Activated T-cell treated with anti-CD3 and anti-CD28 coated beads, Interleukin-2, amount 50 U/mL, for 24 hours (primary cell): ENCODE measurements around the gene ITGA2B.
A peak's percentile ranks its signal among the peaks of the same experiment; 100 is the strongest.
"Not testable (repeated sequence)": the region's sequence is repeated elsewhere in the genome, so short reads cannot be mapped to it uniquely, and the experiment has no call there.

Experiments
- DNase-seq: peaks from one replicate; pipeline ENCODE4 v3.0.0-alpha.2; 2020
- H3K27ac Mint-ChIP-seq: 2 replicates; pipeline ENCODE4 v1.8.0; 2020; ENCODE audit warnings: mild to moderate bottlenecking, mixed read lengths
- H3K27me3 Mint-ChIP-seq: 2 replicates; pipeline ENCODE4 v1.8.0; 2020; ENCODE audit warnings: mixed read lengths
- H3K36me3 Mint-ChIP-seq: 2 replicates; pipeline ENCODE4 v1.8.0; 2020; ENCODE audit warnings: low read depth, mixed read lengths
- H3K4me1 Mint-ChIP-seq: 2 replicates; pipeline ENCODE4 v1.8.0; 2020; ENCODE audit warnings: low read depth, mixed read lengths
- H3K4me3 Mint-ChIP-seq: 2 replicates; pipeline ENCODE4 v1.8.0; 2020; ENCODE audit warnings: mild to moderate bottlenecking, moderate library complexity, mixed read lengths
- H3K9me3 Mint-ChIP-seq: 2 replicates; pipeline ENCODE4 v1.8.0; 2020; ENCODE audit warnings: mixed read lengths

The ITGA2B gene

DNA sequence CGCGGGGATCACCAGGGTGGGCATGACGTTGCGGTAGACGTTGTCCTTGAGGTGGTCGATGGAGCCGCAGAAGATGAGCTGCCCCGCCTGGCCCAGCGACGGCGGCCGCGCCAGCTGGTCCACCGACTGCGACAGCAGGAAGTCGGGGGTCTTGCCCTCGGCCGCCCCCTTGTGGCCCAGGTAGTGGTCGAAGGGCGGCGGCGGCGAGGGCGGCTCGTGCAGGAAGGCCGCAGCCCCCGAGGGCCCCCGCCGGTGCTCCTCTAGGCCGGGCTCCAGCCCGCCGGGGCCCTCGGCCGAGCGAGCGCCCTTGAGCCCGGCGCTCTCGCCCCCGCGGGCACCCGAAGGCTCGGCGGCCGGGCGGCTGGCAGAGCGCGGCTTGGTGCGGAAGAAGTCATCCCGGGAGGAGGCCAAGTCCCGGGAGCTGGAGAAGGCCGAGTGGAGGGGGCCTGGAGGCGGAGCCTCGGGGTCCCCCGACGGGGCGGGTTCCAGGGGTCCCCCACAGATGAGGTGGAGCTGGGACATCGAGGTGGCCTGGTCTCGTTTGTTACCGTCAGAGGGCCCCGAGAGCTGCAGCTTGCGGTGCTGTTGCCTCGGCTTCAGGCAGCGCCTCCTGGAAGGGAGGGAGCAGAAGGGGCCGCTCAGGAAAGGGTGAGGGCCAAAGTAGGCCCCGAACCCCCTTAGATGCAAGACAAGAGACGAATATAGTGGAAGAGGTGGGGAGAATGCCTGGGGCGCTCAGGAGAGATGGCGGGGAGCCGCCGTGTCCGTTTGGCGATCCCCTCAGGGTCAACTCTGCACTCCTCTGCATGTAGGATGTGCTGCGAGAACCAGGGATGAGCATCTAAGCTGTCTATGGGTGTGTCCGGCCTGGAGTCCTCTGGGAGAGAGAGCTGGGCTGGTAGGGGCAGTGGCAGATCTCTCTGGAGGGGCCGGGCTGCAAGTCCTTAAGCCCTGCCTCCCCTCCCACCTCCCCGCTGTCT is 34.6 kb downstream of the ITGA2B start:
- Mint-ChIP-seq H3K27ac (no peak overlapping the region), H3K4me1 (peaks cover 4% of the 10 kb centered on the region), H3K27me3 (peaks cover 5% of the 10 kb centered on the region), H3K9me3 (no peaks in the 10 kb centered on the region), H3K36me3 (peaks cover 13% of the 10 kb centered on the region), H3K4me3 (peak overlapping the region; percentile 59)
- peak; percentile 73 for DNase-seq

DNA sequence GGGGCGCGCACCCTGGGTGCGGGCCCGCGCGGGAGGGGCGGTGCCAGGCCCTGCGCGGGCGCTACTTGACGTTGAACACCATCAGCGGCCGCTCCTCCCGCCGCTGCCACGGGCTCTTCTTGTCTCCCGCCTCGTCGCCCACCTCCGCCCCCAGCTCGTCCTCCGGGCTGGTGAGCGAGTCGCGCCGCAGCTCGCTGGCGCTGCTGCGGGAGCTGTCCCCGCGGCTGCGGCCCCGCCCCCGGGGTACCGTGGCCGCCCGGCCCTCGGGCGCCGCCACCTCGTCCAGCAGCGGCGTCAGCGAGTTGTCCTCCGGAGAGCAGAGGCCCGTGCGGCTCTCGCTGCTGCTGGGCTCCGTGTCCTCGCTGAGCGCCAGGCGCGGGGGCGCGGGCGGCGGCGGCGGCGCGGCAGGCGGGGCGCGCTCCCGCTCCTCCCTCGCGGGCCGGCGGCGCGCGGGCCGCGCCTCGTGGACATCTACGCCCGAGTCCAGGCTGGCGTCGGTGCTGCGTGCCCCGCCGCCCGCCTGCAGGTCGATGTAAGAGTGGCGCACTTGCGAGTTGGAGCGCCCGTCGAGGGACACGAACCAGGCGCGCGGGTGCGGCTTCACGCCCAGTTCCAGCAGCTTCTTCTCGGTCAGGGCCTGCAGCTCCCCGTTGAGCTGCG is 35.6 kb downstream of the ITGA2B start:
- DNase-seq: peak; percentile 54
- Mint-ChIP-seq H3K36me3 (peaks cover 13% of the 10 kb centered on the region), H3K27me3 (peaks cover 5% of the 10 kb centered on the region), H3K4me1 (peaks cover 4% of the 10 kb centered on the region), H3K4me3 (peak overlapping the region; percentile 38), H3K27ac (no peak overlapping the region), H3K9me3 (no peaks in the 10 kb centered on the region)

DNA sequence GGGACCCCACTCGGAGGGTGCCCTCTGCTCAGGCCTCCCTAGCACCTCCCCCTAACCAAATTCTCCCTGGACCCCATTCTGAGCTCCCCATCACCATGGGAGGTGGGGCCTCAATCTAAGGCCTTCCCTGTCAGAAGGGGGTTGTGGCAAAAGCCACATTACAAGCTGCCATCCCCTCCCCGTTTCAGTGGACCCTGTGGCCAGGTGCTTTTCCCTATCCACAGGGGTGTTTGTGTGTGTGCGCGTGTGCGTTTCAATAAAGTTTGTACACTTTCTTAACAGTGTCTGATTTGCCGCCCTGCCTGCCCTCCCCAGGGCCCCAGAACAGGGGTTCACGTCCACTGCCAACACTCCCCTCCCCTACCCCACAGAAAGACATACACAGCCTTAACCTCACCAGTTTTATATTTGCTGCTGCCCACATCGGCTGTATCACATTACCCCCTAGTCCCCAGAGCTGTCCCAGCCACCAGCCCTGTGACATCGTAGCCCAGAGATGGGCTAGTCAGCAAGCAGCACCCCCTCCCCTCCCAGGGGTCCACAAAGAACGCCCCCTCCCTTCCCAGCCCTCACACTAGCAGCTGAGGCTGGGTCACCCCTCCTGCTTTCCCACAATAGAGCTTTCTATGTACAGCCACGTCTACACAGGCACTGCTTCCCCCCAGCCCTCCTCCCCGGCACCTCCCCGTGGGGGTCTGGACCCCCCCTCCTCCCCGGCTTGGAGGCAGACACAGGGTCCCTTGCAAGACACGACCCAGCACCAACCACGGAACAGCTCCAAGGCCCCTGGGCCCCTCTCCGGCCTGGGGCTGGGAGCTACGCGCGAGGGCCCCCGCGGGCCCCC is 36.4 kb downstream of the ITGA2B start:
- Mint-ChIP-seq H3K4me3 (peak overlapping the region; percentile 30), H3K4me1 (peaks cover 11% of the 10 kb centered on the region), H3K9me3 (no peaks in the 10 kb centered on the region), H3K36me3 (peaks cover 13% of the 10 kb centered on the region), H3K27me3 (peaks cover 5% of the 10 kb centered on the region), H3K27ac (no peak overlapping the region)
- no peak for DNase-seq

DNA sequence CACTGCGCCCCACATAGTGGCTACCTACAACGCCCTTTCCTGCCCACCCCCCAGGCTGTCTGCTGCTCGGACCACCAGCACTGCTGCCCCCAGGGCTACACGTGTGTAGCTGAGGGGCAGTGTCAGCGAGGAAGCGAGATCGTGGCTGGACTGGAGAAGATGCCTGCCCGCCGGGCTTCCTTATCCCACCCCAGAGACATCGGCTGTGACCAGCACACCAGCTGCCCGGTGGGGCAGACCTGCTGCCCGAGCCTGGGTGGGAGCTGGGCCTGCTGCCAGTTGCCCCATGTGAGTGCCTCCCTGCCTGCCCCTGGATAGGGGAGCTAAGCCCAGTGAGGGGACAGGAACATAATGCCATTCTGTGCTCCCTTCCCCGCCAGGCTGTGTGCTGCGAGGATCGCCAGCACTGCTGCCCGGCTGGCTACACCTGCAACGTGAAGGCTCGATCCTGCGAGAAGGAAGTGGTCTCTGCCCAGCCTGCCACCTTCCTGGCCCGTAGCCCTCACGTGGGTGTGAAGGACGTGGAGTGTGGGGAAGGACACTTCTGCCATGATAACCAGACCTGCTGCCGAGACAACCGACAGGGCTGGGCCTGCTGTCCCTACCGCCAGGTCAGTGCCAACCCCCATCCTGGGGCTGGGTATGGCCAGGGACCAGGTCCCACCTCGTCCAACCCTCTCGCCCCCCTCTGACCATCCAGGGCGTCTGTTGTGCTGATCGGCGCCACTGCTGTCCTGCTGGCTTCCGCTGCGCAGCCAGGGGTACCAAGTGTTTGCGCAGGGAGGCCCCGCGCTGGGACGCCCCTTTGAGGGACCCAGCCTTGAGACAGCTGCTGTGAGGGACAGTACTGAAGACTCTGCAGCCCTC is 37.3 kb downstream of the ITGA2B start:
- H3K36me3 Mint-ChIP-seq: peaks cover 13% of the 10 kb centered on the region
- peaks cover 11% of the 10 kb centered on the region for H3K4me1 Mint-ChIP-seq
- H3K9me3 Mint-ChIP-seq: no peaks in the 10 kb centered on the region
- DNase-seq: no peak
- H3K4me3 Mint-ChIP-seq: no peak overlapping the region
- H3K27me3 Mint-ChIP-seq: peaks cover 5% of the 10 kb centered on the region
- no peak overlapping the region for H3K27ac Mint-ChIP-seq

DNA sequence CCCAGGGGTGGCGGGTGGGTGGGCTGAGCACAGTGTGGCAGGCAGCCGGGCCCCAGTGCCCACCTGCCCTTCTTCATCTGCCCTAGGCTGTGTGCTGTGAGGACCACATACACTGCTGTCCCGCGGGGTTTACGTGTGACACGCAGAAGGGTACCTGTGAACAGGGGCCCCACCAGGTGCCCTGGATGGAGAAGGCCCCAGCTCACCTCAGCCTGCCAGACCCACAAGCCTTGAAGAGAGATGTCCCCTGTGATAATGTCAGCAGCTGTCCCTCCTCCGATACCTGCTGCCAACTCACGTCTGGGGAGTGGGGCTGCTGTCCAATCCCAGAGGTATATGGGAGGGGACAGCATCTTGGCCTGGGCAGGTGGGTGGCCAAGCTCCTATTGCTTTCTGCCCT is 38.0 kb downstream of the ITGA2B start:
- Mint-ChIP-seq H3K27ac (no peak overlapping the region), H3K4me1 (peaks cover 11% of the 10 kb centered on the region), H3K9me3 (no peaks in the 10 kb centered on the region), H3K36me3 (peaks cover 13% of the 10 kb centered on the region), H3K4me3 (no peak overlapping the region), H3K27me3 (peaks cover 5% of the 10 kb centered on the region)
- no peak for DNase-seq

DNA sequence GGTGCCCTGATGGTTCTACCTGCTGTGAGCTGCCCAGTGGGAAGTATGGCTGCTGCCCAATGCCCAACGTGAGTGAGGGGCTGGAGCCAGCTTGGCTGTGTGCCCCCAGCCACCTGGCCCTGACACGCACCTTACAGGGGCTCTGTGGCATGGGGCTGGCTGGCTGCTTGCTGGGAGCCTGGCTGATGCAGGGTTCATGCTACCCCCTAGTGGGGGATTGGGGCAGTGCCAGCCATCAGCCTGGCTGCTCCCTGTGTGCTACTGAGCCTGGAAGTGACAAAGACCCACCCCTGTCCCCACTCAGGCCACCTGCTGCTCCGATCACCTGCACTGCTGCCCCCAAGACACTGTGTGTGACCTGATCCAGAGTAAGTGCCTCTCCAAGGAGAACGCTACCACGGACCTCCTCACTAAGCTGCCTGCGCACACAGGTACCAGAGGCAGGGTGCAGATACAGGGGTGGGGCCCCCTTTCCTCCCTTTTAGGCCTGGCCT is 38.7 kb downstream of the ITGA2B start:
- Mint-ChIP-seq H3K4me3 (no peak overlapping the region), H3K4me1 (peaks cover 18% of the 10 kb centered on the region), H3K27me3 (peaks cover 5% of the 10 kb centered on the region), H3K36me3 (peaks cover 13% of the 10 kb centered on the region), H3K9me3 (no peaks in the 10 kb centered on the region), H3K27ac (no peak overlapping the region)
- DNase-seq: peak; percentile 84

DNA sequence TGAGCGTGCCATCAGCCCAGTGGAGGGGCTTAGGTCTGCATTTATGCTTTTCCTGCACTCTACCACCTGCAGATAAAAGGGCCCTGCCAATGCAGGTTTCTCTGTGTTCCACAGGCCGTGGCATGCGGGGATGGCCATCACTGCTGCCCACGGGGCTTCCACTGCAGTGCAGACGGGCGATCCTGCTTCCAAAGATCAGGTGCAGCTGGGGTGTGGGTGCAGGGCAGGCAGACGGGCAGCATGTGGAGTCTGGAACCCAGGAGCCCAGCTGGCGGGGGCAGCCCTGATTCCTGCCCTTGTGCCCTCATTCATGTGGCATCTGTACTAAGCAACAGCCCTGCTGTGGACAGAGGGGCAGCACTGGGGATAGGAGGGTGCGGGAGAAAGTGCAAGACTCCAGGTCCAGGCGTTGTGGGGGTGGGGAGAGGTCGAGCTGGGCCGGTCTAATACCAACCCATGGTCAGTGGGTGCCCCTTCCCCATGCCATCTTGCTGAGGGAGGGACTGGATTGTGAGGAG is 39.8 kb downstream of the ITGA2B start:
- Mint-ChIP-seq H3K27ac (no peak overlapping the region), H3K36me3 (peaks cover 17% of the 10 kb centered on the region), H3K4me3 (no peak overlapping the region), H3K4me1 (peaks cover 27% of the 10 kb centered on the region), H3K27me3 (no peaks in the 10 kb centered on the region), H3K9me3 (no peaks in the 10 kb centered on the region)
- no peak for DNase-seq

DNA sequence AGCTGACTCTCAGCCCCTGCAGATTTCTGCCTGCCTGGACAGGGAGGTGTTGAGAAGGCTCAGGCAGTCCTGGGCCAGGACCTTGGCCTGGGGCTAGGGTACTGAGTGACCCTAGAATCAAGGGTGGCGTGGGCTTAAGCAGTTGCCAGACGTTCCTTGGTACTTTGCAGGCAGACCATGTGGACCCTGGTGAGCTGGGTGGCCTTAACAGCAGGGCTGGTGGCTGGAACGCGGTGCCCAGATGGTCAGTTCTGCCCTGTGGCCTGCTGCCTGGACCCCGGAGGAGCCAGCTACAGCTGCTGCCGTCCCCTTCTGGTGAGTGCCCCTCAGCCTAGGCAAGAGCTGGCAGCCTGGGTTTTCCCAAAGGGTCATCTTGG is 40.5 kb downstream of the ITGA2B start:
- Mint-ChIP-seq H3K4me1 (peaks cover 27% of the 10 kb centered on the region), H3K9me3 (no peaks in the 10 kb centered on the region), H3K4me3 (no peak overlapping the region), H3K27ac (no peak overlapping the region), H3K27me3 (no peaks in the 10 kb centered on the region), H3K36me3 (peaks cover 17% of the 10 kb centered on the region)
- DNase-seq: no peak

DNA sequence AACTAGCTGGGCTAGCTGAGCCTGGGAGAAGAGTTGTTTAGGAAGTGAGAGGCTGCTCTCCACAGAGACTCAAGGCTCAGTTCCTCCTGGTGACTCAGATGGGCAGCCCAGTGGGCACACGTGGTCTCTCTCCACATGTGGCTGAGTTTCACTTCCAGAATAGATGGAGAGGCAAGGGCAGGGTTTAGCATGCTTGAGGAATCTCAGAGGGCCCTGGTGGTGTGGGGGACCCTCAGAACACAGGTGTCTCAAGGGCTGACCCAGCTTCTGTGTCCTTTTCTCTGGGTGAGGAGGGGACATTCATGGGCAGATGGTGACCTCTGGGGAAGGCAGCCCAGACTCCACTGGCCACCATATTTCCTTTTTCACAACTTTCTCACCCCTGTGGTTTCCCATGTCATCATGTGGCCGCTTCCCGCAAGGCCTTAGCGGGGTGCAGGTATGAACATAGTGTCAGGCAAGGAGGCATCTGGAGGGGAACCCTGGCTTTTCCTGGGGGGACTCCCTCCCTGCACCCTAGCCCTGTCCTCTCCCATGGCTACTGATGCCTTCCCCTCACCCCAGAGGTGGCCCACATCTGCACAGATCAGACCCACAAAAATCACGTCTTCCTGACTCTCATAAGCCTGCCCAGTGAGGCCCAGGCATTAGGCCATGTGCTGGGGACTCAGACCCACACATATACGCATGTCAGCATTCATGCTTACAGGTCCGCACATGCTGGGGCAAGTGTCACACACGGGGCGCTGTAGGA is 41.0 kb downstream of the ITGA2B start:
- no peak for DNase-seq
- H3K9me3 Mint-ChIP-seq: no peaks in the 10 kb centered on the region
- peak overlapping the region; percentile 51 for H3K27ac Mint-ChIP-seq
- H3K27me3 Mint-ChIP-seq: no peaks in the 10 kb centered on the region
- peaks cover 17% of the 10 kb centered on the region for H3K36me3 Mint-ChIP-seq
- H3K4me1 Mint-ChIP-seq: peaks cover 27% of the 10 kb centered on the region
- H3K4me3 Mint-ChIP-seq: no peak overlapping the region

DNA sequence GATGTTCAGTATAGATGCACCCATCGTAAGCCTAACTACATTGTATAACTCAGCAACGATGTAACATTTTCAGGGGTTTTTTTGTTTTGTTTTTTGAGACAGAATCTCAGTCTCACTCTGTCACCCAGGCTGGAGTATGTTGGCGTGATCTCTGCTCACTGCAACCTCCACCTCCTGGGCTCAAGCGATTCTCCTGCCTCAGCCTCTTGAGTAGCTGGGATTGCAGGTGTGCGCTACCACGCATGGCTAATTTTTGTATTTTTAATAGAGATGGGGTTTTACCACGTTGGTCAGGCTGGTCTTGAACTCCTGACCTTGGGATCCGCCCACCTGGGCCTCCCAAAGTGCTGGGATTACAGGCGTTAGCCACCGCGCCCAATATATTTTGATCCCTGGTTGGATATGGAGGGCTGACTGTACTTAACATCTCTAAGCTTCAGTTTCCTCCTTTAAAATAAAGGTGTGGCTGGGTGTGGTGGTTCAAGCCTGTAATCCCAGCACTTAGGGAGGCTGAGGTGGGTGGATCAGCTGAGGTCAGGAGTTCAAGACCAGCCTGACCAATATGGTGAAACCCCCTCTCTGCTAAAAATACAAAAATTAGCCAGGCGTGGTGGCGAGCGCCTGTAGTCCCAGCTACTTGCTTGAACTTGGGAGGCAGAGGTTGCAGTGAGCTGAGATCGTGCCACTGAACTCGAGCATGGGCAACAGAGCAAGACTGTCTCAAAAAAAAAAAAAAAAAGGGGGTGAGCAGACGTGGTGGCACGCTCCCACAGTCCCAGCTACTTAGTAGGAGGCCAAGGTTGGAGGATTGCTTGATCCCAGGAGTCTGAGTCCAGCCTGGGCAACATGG is 42.0 kb downstream of the ITGA2B start:
- not testable (repeated sequence) for H3K27me3 Mint-ChIP-seq, DNase-seq, H3K4me3 Mint-ChIP-seq, H3K9me3 Mint-ChIP-seq
- H3K36me3 Mint-ChIP-seq: peaks cover 12% of the 10 kb centered on the region
- peaks cover 23% of the 10 kb centered on the region for H3K4me1 Mint-ChIP-seq
- H3K27ac Mint-ChIP-seq: peak overlapping the region; percentile 50

DNA sequence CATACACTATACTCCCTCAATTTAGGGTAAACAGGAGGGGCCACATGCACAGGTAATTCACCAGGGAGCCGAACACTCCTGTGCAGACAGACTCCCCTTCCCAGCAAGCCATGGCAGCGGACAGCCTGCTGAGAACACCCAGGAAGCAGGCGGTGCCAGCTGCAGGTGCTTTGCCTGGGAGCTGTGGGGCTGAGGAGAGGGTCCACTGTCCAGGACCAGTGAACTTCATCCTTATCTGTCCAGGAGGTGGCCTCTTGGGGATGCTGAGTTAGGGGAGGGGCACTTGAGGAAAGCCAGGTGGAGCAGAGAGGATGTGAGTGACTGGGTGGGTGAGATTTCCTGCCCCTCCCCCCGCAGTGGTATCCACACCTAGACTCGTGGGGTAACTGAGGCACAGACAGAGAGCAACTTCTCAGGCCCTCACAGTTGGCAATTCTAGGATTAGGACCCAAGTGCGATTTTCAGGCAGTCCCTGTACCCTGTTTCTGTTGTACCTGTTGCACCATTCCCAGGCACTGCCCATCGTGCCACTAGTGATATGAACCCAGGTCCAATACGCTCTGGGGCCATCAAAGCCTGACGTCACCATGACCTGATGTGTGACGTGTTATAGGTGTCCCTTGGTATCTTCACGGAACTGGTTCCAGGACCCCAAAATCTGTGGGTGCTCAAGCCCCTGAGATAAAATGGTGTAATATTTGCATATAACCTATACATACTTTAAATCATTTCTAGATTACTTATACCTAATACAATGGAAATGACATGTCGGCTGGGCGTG is 43.2 kb downstream of the ITGA2B start:
- no peaks in the 10 kb centered on the region for H3K9me3 Mint-ChIP-seq
- peaks cover 23% of the 10 kb centered on the region for H3K4me1 Mint-ChIP-seq

More for the DNA sequence above, 43.2 kb downstream of the ITGA2B start:
- DNase-seq: no peak
- Mint-ChIP-seq H3K4me3 (peak overlapping the region; percentile 88), H3K27ac (no peak overlapping the region), H3K36me3 (peaks cover 4% of the 10 kb centered on the region), H3K27me3 (no peaks in the 10 kb centered on the region)
